CD4-positive, alpha-beta T cell (primary cell): ENCODE data around the gene CSTF3. TPM values are rescaled to one million over a fixed set of nuclear protein-coding genes. Genes with fewer than 3 reads are reported as not detected.

ENCODE experiments used
- ATAC-seq: fragments of 200-7000 bp; cut with Tn5 transposase; one replicate; pipeline ENCODE4 v1.10.0; 2022; ENCODE audit warnings: mild to moderate bottlenecking; ENCODE audit not compliant: poor library complexity
- CTCF ChIA-PET: fragments of 350-600 bp; sonication (Branson Sonifier 250); formaldehyde crosslinking; loops from one replicate; lab custom pipeline; 2021; ENCODE audit warnings: antibody characterized with exemption, inconsistent platforms; lab: Charles Lee
- POLR2A ChIA-PET: fragments of 350-600 bp; sonication (Branson Sonifier 250); formaldehyde crosslinking; loops from one replicate; lab custom pipeline; 2021; ENCODE audit warnings: antibody characterized with exemption, inconsistent platforms; lab: Charles Lee
- DNase-seq, 14 experiments: peaks; one replicate each; pipeline ENCODE4 v3.0.0-alpha.2; 2013 to 2020; ENCODE audit warnings: mixed read lengths in 2 of 14
- H3K27ac ChIP-seq, 2 donors: one replicate each; pipeline versions ENCODE4 v1.5.1 to v1.7.0; 2013; ENCODE audit warnings: low read length in 2 of 2, low read depth in 1 of 2, mild to moderate bottlenecking in 1 of 2
- H3K27me3 ChIP-seq, 2 experiments: 1 replicate in 1 of 2; 2 replicates in 1 of 2; pipeline versions ENCODE4 v1.6.1 to v1.7.0; 2013; ENCODE audit warnings: low read length in 2 of 2, control low read depth in 1 of 2, mild to moderate bottlenecking in 1 of 2, moderate library complexity in 1 of 2; ENCODE audit not compliant: insufficient read depth in 2 of 2, control insufficient read depth in 1 of 2
- H3K36me3 ChIP-seq: one replicate; pipeline ENCODE4 v1.6.1; 2013; ENCODE audit warnings: low read length, control low read depth; ENCODE audit not compliant: insufficient read depth
- H3K4me1 ChIP-seq: one replicate; pipeline ENCODE4 v1.6.1; 2013; ENCODE audit warnings: low read length, control low read depth; ENCODE audit not compliant: insufficient read depth
- H3K4me3 ChIP-seq: one replicate; pipeline ENCODE4 v1.5.1; 2013; ENCODE audit warnings: mild to moderate bottlenecking, low read length, moderate library complexity
- H3K9me3 ChIP-seq, 2 experiments: 1 replicate in 1 of 2; 2 replicates in 1 of 2; pipeline versions ENCODE4 v1.6.1 to v1.7.0; 2013; ENCODE audit warnings: low read length in 2 of 2, mild to moderate bottlenecking in 2 of 2, control low read depth in 1 of 2, moderate library complexity in 1 of 2; ENCODE audit not compliant: control insufficient read depth in 1 of 2, insufficient read depth in 1 of 2
- H3K27ac Mint-ChIP-seq: one replicate; pipeline ENCODE4 v1.8.0; 2020; ENCODE audit warnings: mixed read lengths
- H3K27me3 Mint-ChIP-seq: one replicate; pipeline ENCODE4 v1.8.0; 2021; ENCODE audit warnings: mixed read lengths
- H3K36me3 Mint-ChIP-seq: one replicate; pipeline ENCODE4 v1.8.0; 2021; ENCODE audit warnings: low read depth, mixed read lengths
- H3K4me1 Mint-ChIP-seq: one replicate; pipeline ENCODE4 v1.8.0; 2021; ENCODE audit warnings: low read depth, mixed read lengths
- H3K4me3 Mint-ChIP-seq: one replicate; pipeline ENCODE4 v1.8.0; 2020; ENCODE audit warnings: mild to moderate bottlenecking, mixed read lengths
- H3K9me3 Mint-ChIP-seq: one replicate; pipeline ENCODE4 v1.8.0; 2020; ENCODE audit warnings: mixed read lengths
- CTCF ChIP-seq: fragments of 200-600 bp; IDR thresholded peaks from one replicate; pipeline ENCODE4 v1.8.0; 2022; ENCODE audit warnings: antibody characterized with exemption, mild to moderate bottlenecking
- intact Hi-C, 2 experiments: fragments of 100-400 bp; cut with DNase I in 1 of 2; cut with micrococcal nuclease in 1 of 2; formaldehyde crosslinking; loops; one replicate each; pipeline versions ENCODE4 v1.15.1 to v1.9.0; 2023 to 2025; cut with DNase I, micrococcal nuclease
- total RNA-seq, 174 experiments: library from RNA in 2 of 174; stranded (reverse) in 2 of 174; gene quantifications; one replicate each; pipeline ENCODE4 v1.2.3 and lab custom pipeline; 2021 to 2026

CSTF3 gene
- total RNA-seq, 2 experiments from 2014 or later: 6.4 to 9.9 TPM

- no peaks in the 10 kb centered on the region for H3K4me1 ChIP-seq
- H3K9me3 ChIP-seq: no peaks in the 10 kb centered on the region
- no peaks in the 10 kb centered on the region for H3K36me3 ChIP-seq
- no peak overlapping the region for H3K4me3 Mint-ChIP-seq
- no peak overlapping the region for H3K27ac Mint-ChIP-seq
- no peaks in the 10 kb centered on the region for H3K9me3 Mint-ChIP-seq
- DNase-seq (peak in 3 of 14 experiments; percentile 14 to 19 (median 18)), ATAC-seq (no peak)
- H3K4me1 Mint-ChIP-seq: no peaks in the 10 kb centered on the region
- no peak overlapping the region for H3K27ac ChIP-seq
- no peak overlapping the region for H3K4me3 ChIP-seq
- no peak for TF ChIP-seq CTCF
- H3K36me3 Mint-ChIP-seq: no peaks in the 10 kb centered on the region
- H3K27me3 Mint-ChIP-seq: no peaks in the 10 kb centered on the region
- intact Hi-C loops: no loop called here
- no peaks in the 10 kb centered on the region for H3K27me3 ChIP-seq
- CTCF ChIA-PET: no interaction called here
- POLR2A ChIA-PET: no interaction called here
Observed at GRCh38 chr11:33197915-33198727, 36.8 kb upstream of the CSTF3 start.

- H3K36me3 ChIP-seq: no peaks in the 10 kb centered on the region
- H3K27ac ChIP-seq: no peak overlapping the region
- H3K27me3 Mint-ChIP-seq: no peaks in the 10 kb centered on the region
- no peaks in the 10 kb centered on the region for H3K9me3 ChIP-seq
- H3K27me3 ChIP-seq: no peaks in the 10 kb centered on the region
- no peaks in the 10 kb centered on the region for H3K9me3 Mint-ChIP-seq
- DNase-seq: peak in 3 of 14 experiments; percentile 15 to 60 (median 42)
- ATAC-seq: no peak
- no peak overlapping the region for H3K4me3 ChIP-seq
- no peaks in the 10 kb centered on the region for H3K36me3 Mint-ChIP-seq
- POLR2A ChIA-PET: no interaction called here
- CTCF ChIA-PET: interaction anchor here (0.7 kb wide), 1 partner anchor 97 kb away, joined by 4 read pairs; no protein-coding TSS in a partner anchor
- TF ChIP-seq CTCF: no peak
- H3K27ac Mint-ChIP-seq: no peak overlapping the region
- no peaks in the 10 kb centered on the region for H3K4me1 ChIP-seq
- no peak overlapping the region for H3K4me3 Mint-ChIP-seq
- no peaks in the 10 kb centered on the region for H3K4me1 Mint-ChIP-seq
- intact Hi-C loops: no loop called here
Observed at GRCh38 chr11:33195462-33196173, 34.3 kb upstream of the CSTF3 start.

- Mint-ChIP-seq H3K27ac (no peak overlapping the region), H3K9me3 (no peaks in the 10 kb centered on the region), H3K4me3 (no peak overlapping the region), H3K36me3 (no peaks in the 10 kb centered on the region), H3K27me3 (no peaks in the 10 kb centered on the region), H3K4me1 (no peaks in the 10 kb centered on the region)
- no peaks in the 10 kb centered on the region for H3K36me3 ChIP-seq
- H3K27ac ChIP-seq: no peak overlapping the region
- H3K4me3 ChIP-seq: no peak overlapping the region
- intact Hi-C loops: no loop called here
- no peak for TF ChIP-seq CTCF
- no peaks in the 10 kb centered on the region for H3K9me3 ChIP-seq
- H3K4me1 ChIP-seq: no peaks in the 10 kb centered on the region
- DNase-seq: no peak
- ATAC-seq: no peak
- no peaks in the 10 kb centered on the region for H3K27me3 ChIP-seq
- CTCF ChIA-PET: no interaction called here
- POLR2A ChIA-PET: no interaction called here
Observed at GRCh38 chr11:33194455-33194854, 33.2 kb upstream of the CSTF3 start.
